Tibial nerve (tissue), 4 donors: ENCODE data around the gene ANP32B. TPM values are rescaled to one million over a fixed set of nuclear protein-coding genes. Genes with fewer than 3 reads are reported as not detected.

Experiments used
- DNase-seq, 2 donors: peaks; one replicate each; pipeline ENCODE4 v3.0.0-alpha.2; 2019; ENCODE audit warnings: low spot score in 2 of 2
- H3K27ac ChIP-seq, 4 donors: fragments of 200-600 bp; sonication (generic) in 3 of 4; one replicate each; pipeline ENCODE4 v1.5.1; 2017 to 2019; ENCODE audit warnings: mild to moderate bottlenecking in 1 of 4
- H3K27me3 ChIP-seq, 2 donors: fragments of 200-600 bp; sonication (generic) in 1 of 2; one replicate each; pipeline versions ENCODE4 v1.5.1 to v1.6.0; 2017 to 2019
- H3K36me3 ChIP-seq, 3 donors: fragments of 200-600 bp; sonication (generic); one replicate each; pipeline ENCODE4 v1.5.1; 2018 to 2019
- H3K4me1 ChIP-seq, 4 donors: fragments of 200-600 bp; sonication (generic) in 3 of 4; one replicate each; pipeline ENCODE4 v1.5.1; 2017 to 2019
- H3K4me3 ChIP-seq, 4 donors: fragments of 200-600 bp; sonication (generic) in 3 of 4; one replicate each; pipeline ENCODE4 v1.5.1; 2017 to 2019; ENCODE audit warnings: mild to moderate bottlenecking in 1 of 4, moderate library complexity in 1 of 4
- H3K9me3 ChIP-seq, 4 donors: fragments of 200-600 bp; sonication (generic) in 3 of 4; one replicate each; pipeline ENCODE4 v1.5.1; 2017 to 2019
- CTCF ChIP-seq, 5 experiments: fragments of 200-600 bp in 3 of 5; fragments of 450-650 bp in 2 of 5; sonication (generic) in 3 of 5; IDR thresholded peaks; one replicate each; pipeline ENCODE4 v1.5.1; 2016 to 2019; ENCODE audit warnings: antibody characterized with exemption in 5 of 5, mild to moderate bottlenecking in 3 of 5, moderate library complexity in 2 of 5
- EP300 ChIP-seq, 2 donors: sonication (generic); formaldehyde crosslinking; IDR thresholded peaks; one replicate each; pipeline ENCODE4 v1.6.1; 2017; ENCODE audit warnings: antibody characterized with exemption in 2 of 2, mild to moderate bottlenecking in 1 of 2
- POLR2A ChIP-seq, 2 donors: fragments of 450-650 bp; IDR thresholded peaks; one replicate each; pipeline ENCODE4 v1.6.1; 2017; ENCODE audit warnings: antibody characterized with exemption in 2 of 2, mild to moderate bottlenecking in 2 of 2, moderate library complexity in 2 of 2
- WGBS, 2 donors: methylation state at CpG; one replicate each; pipeline ENCODE4 v1.1.5; 2018; 5-methylcytosine and 5-hydroxymethylcytosine counted together
- total RNA-seq, 4 donors: library from RNA; depleted of rRNA; stranded (reverse); fragments of >200 nt; gene quantifications; one replicate each; pipeline ENCODE4 v1.1.0, GENCODE V29; 2016

Gene ANP32B
- total RNA-seq, 4 donors from 2014 or later, result 39.0 to 59.4 (median 51.8) TPM

GRCh38 chr9:98040212-98040611, 57.1 kb downstream of the ANP32B start:
- TF ChIP-seq CTCF (IDR thresholded peaks at IDR 0.05), result no peak
- TF ChIP-seq EP300 (IDR thresholded peaks at IDR 0.05), result no peak
- TF ChIP-seq POLR2A (IDR thresholded peaks at IDR 0.05), result no peak
- H3K27me3 ChIP-seq, result no peaks in the 10 kb centered on the region
- DNase-seq, result no peak
- H3K36me3 ChIP-seq, result no peaks in the 10 kb centered on the region
- 91% methylated on average over 6 of the region's 6 CpGs for WGBS, 2 donors
- no peaks in the 10 kb centered on the region for H3K9me3 ChIP-seq
- H3K27ac ChIP-seq, result no peak overlapping the region
- H3K4me1 ChIP-seq, result no peaks in the 10 kb centered on the region
- no peak overlapping the region for H3K4me3 ChIP-seq

GRCh38 chr9:98043915-98044314, 60.8 kb downstream of the ANP32B start:
- H3K4me3 ChIP-seq, result no peak overlapping the region
- 85 to 93% methylated on average over 5 of the region's 5 CpGs for WGBS, 2 donors
- H3K27ac ChIP-seq, result no peak overlapping the region
- TF ChIP-seq CTCF (IDR thresholded peaks at IDR 0.05) (no peak), EP300 (IDR thresholded peaks at IDR 0.05) (no peak)
- DNase-seq, result no peak
- no peaks in the 10 kb centered on the region for H3K36me3 ChIP-seq
- H3K27me3 ChIP-seq, result no peaks in the 10 kb centered on the region
- H3K9me3 ChIP-seq, result no peaks in the 10 kb centered on the region
- no peaks in the 10 kb centered on the region for H3K4me1 ChIP-seq

GRCh38 chr9:98045234-98046179, 62.4 kb downstream of the ANP32B start:
- H3K4me3 ChIP-seq, result peak overlapping the region in 1 of 4 donors; percentile 11
- H3K27me3 ChIP-seq, result no peaks in the 10 kb centered on the region
- 64 to 65% methylated on average over 6 of the region's 6 CpGs for WGBS, 2 donors
- no peak overlapping the region for H3K27ac ChIP-seq
- H3K36me3 ChIP-seq, result no peaks in the 10 kb centered on the region
- H3K4me1 ChIP-seq, result no peaks in the 10 kb centered on the region
- TF ChIP-seq CTCF (IDR thresholded peaks at IDR 0.05), result no peak
- no peak for TF ChIP-seq POLR2A (IDR thresholded peaks at IDR 0.05)
- no peak for TF ChIP-seq EP300 (IDR thresholded peaks at IDR 0.05)
- H3K9me3 ChIP-seq, result no peaks in the 10 kb centered on the region
- no peak for DNase-seq

- DNase-seq, result no peak
- Histone ChIP-seq H3K36me3 (no peaks in the 10 kb centered on the region), H3K4me3 (no peak overlapping the region), H3K4me1 (no peaks in the 10 kb centered on the region), H3K27me3 (no peaks in the 10 kb centered on the region), H3K9me3 (no peaks in the 10 kb centered on the region), H3K27ac (no peak overlapping the region)
- no peak for TF ChIP-seq CTCF (IDR thresholded peaks at IDR 0.05)
- TF ChIP-seq EP300 (IDR thresholded peaks at IDR 0.05), result no peak
- TF ChIP-seq POLR2A (IDR thresholded peaks at IDR 0.05), result no peak
- 93 to 94% methylated on average over 9 of the region's 9 CpGs for WGBS, 2 donors
Measured at GRCh38 chr9:98046180-98046543, 63.0 kb downstream of the ANP32B start.

- no peak for TF ChIP-seq EP300 (IDR thresholded peaks at IDR 0.05)
- TF ChIP-seq POLR2A (IDR thresholded peaks at IDR 0.05), result no peak
- TF ChIP-seq CTCF (IDR thresholded peaks at IDR 0.05), result no peak
- H3K27me3 ChIP-seq, result no peaks in the 10 kb centered on the region
- no peak for DNase-seq
- no peak overlapping the region for H3K27ac ChIP-seq
- no peaks in the 10 kb centered on the region for H3K36me3 ChIP-seq
- H3K4me1 ChIP-seq, result no peaks in the 10 kb centered on the region
- whole genome bisulfite sequencing, 2 donors, result 80 to 83% methylated on average over 5 of the region's 5 CpGs
- H3K9me3 ChIP-seq, result no peaks in the 10 kb centered on the region
- H3K4me3 ChIP-seq, result no peak overlapping the region
Measured at GRCh38 chr9:98047002-98047401, 63.9 kb downstream of the ANP32B start.
